NCI-H2171 treated with DMSO at 0.1 percent for 48 hours (cell line): ENCODE measurements around the gene UBN2.

Experiments
- DNase-seq: peaks from one replicate; lab custom pipeline; 2025; lab: John Stamatoyannopoulos, UW

The UBN2 gene

GRCh38 chr7:139231513-139232376 is 708 bp downstream of the UBN2 start:
- peak; percentile 44 for DNase-seq

DNA sequence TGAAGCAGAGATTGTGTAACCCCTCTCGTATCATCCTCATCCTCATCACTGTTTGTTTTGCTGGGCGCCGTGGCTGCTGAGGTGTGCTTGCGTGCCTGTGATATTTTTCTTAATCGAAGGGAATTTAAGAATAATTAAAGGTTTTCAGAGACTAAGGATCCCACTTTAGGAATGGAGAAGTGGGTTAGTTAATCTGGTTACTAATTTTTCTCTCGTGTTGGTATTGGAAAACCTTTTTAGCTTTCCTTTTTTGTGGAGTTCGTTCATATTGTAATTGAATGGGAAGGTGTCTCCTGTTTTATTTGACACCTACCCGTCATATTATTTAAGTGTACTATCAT is 1.3 kb downstream of the UBN2 start:
- no peak for DNase-seq

DNA sequence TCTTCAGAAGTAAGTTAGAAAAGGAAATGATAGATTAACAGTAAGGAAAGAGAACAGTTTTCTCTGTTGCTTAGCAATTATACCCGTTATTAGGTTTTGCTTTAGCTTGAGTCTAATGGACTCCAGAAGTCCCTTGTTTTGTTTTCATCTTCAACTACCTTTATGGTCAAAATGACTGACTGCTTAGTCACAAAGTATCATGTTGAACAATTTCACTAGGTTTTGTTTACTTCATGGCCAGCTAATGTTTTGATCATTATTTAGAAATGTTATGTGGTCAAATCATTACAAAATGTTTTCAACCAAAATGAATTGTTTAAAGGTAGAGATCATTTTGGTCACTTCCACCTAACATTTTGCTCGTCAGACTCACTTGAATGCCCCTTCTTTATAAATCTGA is 1.9 kb downstream of the UBN2 start:
- DNase-seq: no peak

DNA sequence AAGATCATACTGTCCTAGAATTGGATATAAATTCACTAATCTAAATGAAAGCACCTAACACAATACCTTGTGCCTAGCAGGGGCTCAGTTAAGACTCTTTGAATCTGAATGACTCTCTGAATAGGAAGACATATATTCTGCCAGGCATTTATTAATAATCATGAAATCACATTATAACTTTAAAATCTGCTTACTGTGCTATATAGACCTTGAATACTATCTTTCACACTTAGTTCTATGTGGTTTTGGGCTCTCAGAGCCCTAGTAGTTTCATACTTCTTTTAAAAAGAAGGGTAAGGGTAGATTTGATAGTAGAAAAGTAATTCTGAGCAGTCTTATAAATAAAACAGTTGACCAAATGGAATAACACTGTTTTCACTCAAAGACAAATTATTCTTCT is 10.2 kb downstream of the UBN2 start:
- no peak for DNase-seq

- DNase-seq: no peak
Observed at GRCh38 chr7:139242741-139243281, 11.8 kb downstream of the UBN2 start.

GRCh38 chr7:139245401-139245800 is 14.4 kb downstream of the UBN2 start:
- no peak for DNase-seq

GRCh38 chr7:139246494-139246893 is 15.5 kb downstream of the UBN2 start:
- no peak for DNase-seq

DNA sequence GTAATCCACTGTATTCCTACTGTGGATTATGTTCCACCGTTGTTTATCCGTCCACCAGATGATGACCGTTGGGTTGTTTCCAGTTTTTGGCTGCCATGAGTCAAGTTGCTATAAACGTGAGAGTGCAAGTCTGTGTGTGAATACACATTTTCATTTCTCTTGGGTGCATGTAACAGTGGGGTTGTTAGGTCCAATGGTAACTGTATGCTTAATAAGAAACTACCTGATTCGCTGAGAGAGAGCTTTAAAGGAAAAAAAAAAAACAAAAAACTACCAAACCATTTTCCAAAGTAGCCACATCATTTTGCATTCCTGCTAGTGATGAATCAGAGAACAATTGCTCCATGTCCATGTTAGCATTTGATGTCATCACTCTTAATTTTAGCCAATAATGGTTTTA is 15.9 kb downstream of the UBN2 start:
- DNase-seq: no peak

DNA sequence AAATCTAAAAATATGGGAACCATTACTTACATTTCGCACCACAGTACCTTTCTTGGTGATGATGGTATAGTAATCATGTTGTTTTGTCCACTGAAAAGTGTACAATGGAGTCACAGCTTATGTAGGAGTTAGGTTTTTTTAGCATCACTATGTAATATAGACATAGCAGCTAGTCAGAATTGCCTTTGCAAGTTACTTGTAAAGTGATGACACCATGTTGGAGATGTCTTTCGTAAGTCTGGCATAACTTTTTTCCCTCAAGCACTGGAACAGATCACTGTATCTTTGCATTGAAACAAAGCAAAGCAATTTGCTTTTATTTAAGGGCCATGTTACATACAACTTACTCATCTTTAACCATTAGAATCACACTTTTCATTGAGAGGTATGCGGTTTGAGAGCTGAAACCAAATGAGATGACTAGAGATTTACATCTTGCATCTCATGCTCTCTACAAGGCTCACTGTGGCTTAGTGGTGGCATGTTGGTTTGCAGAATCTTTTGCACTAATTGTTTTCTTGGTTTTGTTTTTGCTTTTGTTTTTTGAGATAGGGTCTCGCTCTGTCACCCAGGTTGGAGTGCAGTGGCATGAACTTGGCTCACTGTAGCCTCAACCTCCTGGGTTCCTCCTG is 18.3 kb downstream of the UBN2 start:
- no peak for DNase-seq

GRCh38 chr7:139252451-139252850 is 21.4 kb downstream of the UBN2 start:
- DNase-seq: no peak

GRCh38 chr7:139254281-139254680 is 23.2 kb downstream of the UBN2 start:
- no peak for DNase-seq

- no peak for DNase-seq
Observed at GRCh38 chr7:139254728-139255127, 23.7 kb downstream of the UBN2 start.

GRCh38 chr7:139255290-139255689 is 24.3 kb downstream of the UBN2 start:
- DNase-seq: no peak

DNA sequence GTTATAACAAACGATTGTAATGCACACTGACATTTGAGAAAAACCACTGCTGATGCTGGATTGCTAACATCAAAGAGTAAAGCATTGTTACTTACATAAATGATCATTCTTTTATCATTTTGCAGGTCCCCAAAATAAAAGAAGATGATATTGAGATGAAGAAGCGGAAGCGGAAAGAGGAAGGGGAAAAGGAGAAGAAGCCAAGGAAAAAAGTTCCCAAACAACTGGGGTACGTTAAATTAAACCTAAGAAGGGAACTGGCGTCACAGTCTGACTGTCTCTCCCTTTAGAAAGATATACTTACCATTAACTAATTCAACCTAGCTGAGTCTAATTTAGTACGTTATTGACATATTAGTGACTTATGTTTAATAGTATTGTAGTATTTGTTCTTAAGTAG is 28.1 kb downstream of the UBN2 start:
- DNase-seq: no peak

DNA sequence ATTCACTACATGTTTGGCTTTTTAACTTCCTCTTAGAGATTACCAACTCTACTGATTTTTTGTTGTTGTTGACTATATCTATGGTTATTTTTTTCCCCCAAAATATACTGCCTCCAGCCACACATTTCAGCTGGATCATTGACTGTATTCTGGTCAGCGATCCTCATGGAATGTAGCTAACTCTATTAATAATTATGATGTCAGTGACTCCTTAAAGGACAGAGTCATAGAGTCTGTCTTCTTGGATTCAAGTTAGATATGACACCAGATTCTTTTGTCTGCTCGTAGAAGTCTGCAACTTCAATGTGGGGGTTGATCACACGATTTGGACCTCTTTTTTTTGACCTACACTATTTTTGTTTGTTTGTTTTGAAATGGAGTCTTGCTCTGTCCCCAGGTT is 33.2 kb downstream of the UBN2 start:
- no peak for DNase-seq

DNA sequence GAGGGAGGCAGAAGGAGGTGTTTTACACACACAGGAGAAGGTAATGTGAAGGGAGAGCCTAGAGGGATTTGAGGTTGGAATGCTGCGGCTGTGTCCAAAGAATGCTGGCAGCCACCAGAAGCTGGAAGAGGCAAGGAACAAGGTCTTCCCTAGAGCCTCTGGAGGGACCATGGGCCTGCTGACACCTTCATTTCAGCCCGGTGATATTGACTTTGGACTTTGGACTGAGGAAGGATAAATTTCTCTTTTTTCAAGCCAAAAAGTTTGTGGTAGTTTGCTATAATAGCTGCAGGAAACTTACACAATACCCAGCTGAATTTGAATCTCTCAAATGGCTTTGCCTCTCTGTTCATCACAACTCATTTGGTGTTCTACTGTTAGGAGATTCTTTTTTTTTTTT is 34.6 kb downstream of the UBN2 start:
- DNase-seq: no peak

DNA sequence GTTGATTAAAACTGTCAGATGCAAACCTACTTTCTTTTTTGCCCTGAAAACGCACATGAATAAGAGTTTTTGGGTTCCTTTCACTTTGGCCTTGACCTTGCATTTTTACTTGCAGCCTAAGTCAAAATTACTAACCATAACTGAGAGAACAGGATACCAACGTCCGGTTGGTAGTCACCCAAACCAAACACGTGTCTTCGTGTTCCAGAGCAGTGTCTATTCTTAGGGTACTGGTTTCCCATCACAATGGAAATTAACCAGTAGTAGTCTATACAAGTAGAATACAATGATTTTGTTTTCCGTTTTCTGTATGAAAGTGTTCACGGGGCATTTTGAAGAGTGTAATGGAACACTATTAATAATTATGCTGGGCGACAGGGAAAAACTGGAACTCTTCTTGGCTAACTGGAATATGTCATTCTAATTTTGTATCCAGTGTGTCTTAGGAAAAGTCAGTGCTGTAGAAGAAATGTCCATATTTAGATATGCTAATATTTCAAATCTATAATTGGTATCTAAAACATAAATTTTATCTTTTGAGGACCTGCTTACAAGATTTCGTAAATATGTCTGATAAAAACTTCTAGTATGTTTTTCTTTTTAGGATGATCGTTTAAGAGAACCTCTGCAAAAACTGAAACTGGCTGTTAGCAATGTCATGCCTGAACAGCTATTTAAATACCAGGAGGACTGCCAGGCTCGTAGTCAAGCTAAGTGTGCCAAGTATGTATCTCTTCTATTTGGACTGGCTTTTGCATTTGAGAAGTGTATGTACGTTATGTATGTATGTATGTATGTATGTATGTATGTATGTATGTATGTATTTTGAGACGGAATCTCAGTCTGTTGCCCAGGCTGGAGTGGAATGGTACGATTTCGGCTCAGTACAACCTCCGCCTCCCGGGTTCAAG is 40.9 kb downstream of the UBN2 start:
- no peak for DNase-seq

GRCh38 chr7:139284252-139284896 is 53.3 kb downstream of the UBN2 start:
- no peak for DNase-seq

DNA sequence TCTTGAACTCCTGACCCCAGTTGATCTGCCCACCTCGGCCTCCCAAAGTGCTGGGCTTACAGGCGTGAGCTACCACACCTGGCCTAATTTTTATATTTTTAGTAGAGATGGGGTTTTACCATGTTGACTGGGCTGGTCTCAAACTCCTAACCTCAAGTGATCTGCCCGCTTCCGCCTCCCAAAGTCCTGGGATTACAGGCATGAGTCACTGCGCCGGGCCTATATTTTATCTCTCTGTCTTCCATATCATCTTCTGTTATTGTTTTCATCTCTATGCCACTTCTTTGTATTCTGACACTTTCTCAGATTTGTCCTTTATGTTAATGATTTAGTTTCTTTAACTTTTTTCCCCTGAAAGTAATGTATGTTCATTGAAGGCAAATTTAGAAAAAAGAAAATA is 55.1 kb downstream of the UBN2 start:
- DNase-seq: no peak

DNA sequence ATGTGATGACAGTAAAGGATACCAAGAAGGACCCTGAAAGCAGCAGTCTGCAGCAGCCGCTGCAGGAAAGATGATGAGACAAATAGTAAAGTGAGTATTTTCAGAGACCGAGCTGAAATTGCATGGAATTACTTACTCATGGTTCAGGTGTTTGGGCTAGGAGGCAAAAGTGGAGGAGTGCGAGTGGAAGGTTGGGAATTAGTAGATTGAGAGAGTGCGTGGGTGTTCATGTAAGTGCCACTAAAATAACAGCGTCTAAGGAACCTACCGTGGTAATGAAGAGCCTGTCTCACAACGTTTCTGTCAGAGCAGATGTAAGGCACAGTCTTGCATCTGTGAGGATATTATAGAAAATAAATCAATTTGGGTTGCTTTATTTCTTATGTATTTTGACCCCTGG is 61.8 kb downstream of the UBN2 start:
- no peak for DNase-seq

GRCh38 chr7:139293534-139293933 is 62.5 kb downstream of the UBN2 start:
- DNase-seq: no peak

DNA sequence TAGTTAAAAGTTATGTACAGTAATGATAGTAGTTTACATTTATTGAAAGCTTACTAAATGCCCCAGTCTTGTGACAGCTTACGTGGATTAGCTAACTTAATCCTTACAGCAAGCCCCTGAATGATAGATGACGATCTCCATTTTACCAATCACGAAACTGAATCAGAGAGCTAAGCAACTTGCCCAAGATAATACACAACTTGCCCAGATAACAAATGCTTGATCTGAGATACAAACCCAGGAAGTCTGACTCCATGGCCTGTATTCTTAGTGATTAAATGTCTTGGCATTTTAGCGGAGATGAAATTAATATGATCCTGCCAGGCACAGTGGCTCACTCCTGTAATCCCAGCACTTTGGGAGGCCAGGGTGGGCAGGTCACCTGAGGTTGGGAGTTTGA is 63.2 kb downstream of the UBN2 start:
- DNase-seq: no peak
